OCI-LY3 (cell line): Measurements from ENCODE around the gene ASTN1.

ENCODE experiments used
- H2AFZ ChIP-seq: fragments of 200-600, 300-600 bp; shearing (Covaris generic); 2 replicates; pipeline ENCODE4 v1.6.0; 2014; ENCODE audit warnings: antibody characterized with exemption, low read depth, low read length
- H3K27ac ChIP-seq: fragments of 200-600, 300-600 bp; sonication (generic); 2 replicates; pipeline ENCODE4 v1.5.1; 2014; ENCODE audit warnings: mild to moderate bottlenecking, low read length, moderate library complexity, mixed read lengths
- H3K27me3 ChIP-seq: fragments of 200-600, 300-600 bp; sonication (generic); 2 replicates; pipeline ENCODE4 v1.6.1; 2014; ENCODE audit warnings: low read depth, low read length, mixed read lengths
- H3K36me3 ChIP-seq: fragments of 200-600, 300-600 bp; sonication (generic); replicated peaks from 2 replicates; pipeline ENCODE3; 2014; ENCODE audit warnings: low read depth, low read length, mixed read lengths
- H3K4me1 ChIP-seq: fragments of 300-600, 200-600 bp; sonication (generic); 2 replicates; pipeline ENCODE4 v1.6.1; 2014; ENCODE audit warnings: low read length, mixed read lengths
- H3K4me2 ChIP-seq: fragments of 200-600, 300-600 bp; sonication (generic); 2 replicates; pipeline ENCODE4 v1.6.1; 2014; ENCODE audit warnings: low read length, mixed read lengths
- H3K4me3 ChIP-seq: fragments of 300-600, 200-600 bp; sonication (generic); 2 replicates; pipeline ENCODE4 v1.5.1; 2014; ENCODE audit warnings: antibody characterized with exemption, mild to moderate bottlenecking, low read length, moderate library complexity
- H3K79me2 ChIP-seq: fragments of 300-600, 200-600 bp; shearing (Covaris generic); 2 replicates; pipeline ENCODE4 v1.6.1; 2014; ENCODE audit warnings: mild to moderate bottlenecking, low read length, mixed read lengths
- H3K9ac ChIP-seq: fragments of 300-600, 200-600 bp; shearing (Covaris generic); 2 replicates; pipeline ENCODE4 v1.6.0; 2014; ENCODE audit warnings: mild to moderate bottlenecking, low read length, moderate library complexity
- H3K9me3 ChIP-seq: fragments of 200-600, 300-600 bp; shearing (Covaris generic); 2 replicates; pipeline ENCODE4 v1.6.1; 2014; ENCODE audit warnings: low read length, mixed read lengths; ENCODE audit not compliant: insufficient read depth
- H4K20me1 ChIP-seq: fragments of 200-600, 300-600 bp; sonication (generic); 2 replicates; pipeline ENCODE4 v1.6.1; 2016; ENCODE audit warnings: low read length, mixed read lengths; ENCODE audit not compliant: insufficient read depth
- EZH2phosphoT487 ChIP-seq: fragments of 200-600 bp; shearing (Covaris generic); IDR thresholded peaks from 2 replicates; pipeline ENCODE4 v1.6.1; 2018; ENCODE audit warnings: antibody characterized with exemption, mixed run types, low read depth
- TF ChIP-seq, protein P1 (sequence below): fragments of 200-600, 300-600 bp; sonication (generic); IDR thresholded peaks from 2 replicates; pipeline ENCODE4 v1.5.1; 2014; ENCODE audit warnings: antibody characterized with exemption, low read length, low read depth

ASTN1 gene

DNA sequence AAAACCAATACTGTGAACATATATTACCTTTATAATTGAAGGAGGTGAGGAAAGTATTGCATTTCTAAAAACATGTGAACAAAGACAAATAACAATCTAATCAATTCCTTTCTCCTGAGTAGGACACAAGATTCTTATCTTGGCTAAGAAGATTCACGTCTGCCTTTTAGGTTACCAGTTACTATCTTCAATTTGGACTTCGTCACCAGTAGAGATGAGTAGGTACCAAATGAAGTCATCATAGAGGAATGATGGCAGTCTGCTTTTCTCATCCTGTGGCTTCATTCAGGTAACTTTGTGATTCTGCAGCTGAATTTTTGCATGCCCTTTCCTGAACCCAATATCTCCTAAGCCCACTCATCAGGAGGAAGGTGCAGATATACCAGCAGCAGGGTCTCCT is 32.4 kb downstream of the ASTN1 start:
- Histone ChIP-seq H4K20me1 (peaks cover 3% of the 10 kb centered on the region; the same call in 1 of the 2 replicates), H3K27me3 (peaks cover 23% of the 10 kb centered on the region; the same call in 1 of the 2 replicates), H3K9me3 (no peaks in the 10 kb centered on the region), H3K79me2 (no peaks in the 10 kb centered on the region), H2AFZ (no peak overlapping the region), H3K36me3 (no peaks in the 10 kb centered on the region), H3K4me1 (no peaks in the 10 kb centered on the region), H3K4me2 (no peak overlapping the region), H3K27ac (no peak overlapping the region), H3K9ac (no peak overlapping the region), H3K4me3 (no peak overlapping the region)
- TF ChIP-seq, protein P1, sequence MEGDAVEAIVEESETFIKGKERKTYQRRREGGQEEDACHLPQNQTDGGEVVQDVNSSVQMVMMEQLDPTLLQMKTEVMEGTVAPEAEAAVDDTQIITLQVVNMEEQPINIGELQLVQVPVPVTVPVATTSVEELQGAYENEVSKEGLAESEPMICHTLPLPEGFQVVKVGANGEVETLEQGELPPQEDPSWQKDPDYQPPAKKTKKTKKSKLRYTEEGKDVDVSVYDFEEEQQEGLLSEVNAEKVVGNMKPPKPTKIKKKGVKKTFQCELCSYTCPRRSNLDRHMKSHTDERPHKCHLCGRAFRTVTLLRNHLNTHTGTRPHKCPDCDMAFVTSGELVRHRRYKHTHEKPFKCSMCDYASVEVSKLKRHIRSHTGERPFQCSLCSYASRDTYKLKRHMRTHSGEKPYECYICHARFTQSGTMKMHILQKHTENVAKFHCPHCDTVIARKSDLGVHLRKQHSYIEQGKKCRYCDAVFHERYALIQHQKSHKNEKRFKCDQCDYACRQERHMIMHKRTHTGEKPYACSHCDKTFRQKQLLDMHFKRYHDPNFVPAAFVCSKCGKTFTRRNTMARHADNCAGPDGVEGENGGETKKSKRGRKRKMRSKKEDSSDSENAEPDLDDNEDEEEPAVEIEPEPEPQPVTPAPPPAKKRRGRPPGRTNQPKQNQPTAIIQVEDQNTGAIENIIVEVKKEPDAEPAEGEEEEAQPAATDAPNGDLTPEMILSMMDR: no peak
- TF ChIP-seq EZH2phosphoT487: no peak

DNA sequence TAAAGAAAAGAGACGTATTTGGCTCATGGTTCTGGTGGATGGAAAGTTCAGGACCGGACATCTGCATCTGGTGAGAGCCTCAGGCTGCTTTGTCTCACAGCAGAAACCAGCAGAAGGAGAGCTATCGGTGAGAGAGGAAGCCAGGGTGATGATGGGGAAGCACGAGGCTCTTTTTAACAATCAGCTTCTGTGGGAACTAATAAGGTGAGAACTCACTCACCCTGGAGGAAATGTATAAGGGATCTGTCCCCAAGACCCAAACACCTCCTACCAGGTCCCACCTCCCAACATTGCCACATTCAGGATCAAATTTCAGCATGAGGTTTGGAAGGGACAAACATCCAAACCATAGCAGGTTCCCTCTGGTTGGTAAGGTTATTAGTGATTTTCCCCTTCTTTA is 32.8 kb downstream of the ASTN1 start:
- no peaks in the 10 kb centered on the region for H3K9me3 ChIP-seq
- H3K36me3 ChIP-seq: no peaks in the 10 kb centered on the region
- H2AFZ ChIP-seq: no peak overlapping the region
- H4K20me1 ChIP-seq: peaks cover 3% of the 10 kb centered on the region; the same call in 1 of the 2 replicates
- no peak overlapping the region for H3K27ac ChIP-seq
- H3K4me1 ChIP-seq: no peaks in the 10 kb centered on the region
- H3K27me3 ChIP-seq: peaks cover 23% of the 10 kb centered on the region; the same call in 1 of the 2 replicates
- TF ChIP-seq, protein P1: no peak
- no peak for TF ChIP-seq EZH2phosphoT487
- H3K9ac ChIP-seq: no peak overlapping the region
- no peak overlapping the region for H3K4me3 ChIP-seq
- H3K4me2 ChIP-seq: no peak overlapping the region
- H3K79me2 ChIP-seq: no peaks in the 10 kb centered on the region

DNA sequence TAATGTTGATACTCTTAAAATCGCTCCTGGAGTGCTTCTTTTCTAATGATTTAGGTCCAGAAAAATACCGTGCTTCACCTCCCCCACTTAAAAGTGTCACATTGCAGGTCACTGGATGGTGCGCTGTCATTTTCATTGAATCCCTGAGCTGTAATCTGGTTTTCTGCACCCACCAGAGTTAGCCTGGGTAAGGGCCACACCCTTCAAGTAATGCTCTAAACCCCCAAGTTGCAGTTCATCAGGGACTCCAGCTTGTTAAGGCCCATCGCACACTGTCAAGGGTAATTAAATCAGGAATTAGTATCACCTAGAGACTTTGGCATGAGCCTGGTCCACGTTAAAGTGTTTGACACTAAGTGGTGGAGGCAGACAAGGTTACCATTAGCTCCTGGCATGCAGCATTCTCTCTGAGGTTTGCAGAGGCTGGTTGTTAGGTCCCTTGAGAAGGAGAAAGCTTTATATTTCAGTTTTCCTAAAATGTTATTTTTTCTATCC is 34.0 kb downstream of the ASTN1 start:
- Histone ChIP-seq H3K79me2 (no peaks in the 10 kb centered on the region), H3K9me3 (no peaks in the 10 kb centered on the region), H3K4me2 (no peak overlapping the region), H4K20me1 (peaks cover 3% of the 10 kb centered on the region; the same call in 1 of the 2 replicates), H3K4me1 (no peaks in the 10 kb centered on the region), H3K27me3 (peaks cover 23% of the 10 kb centered on the region; the same call in 1 of the 2 replicates), H3K36me3 (no peaks in the 10 kb centered on the region), H2AFZ (no peak overlapping the region), H3K4me3 (no peak overlapping the region), H3K27ac (no peak overlapping the region), H3K9ac (no peak overlapping the region)
- TF ChIP-seq, protein P1: no peak
- no peak for TF ChIP-seq EZH2phosphoT487

DNA sequence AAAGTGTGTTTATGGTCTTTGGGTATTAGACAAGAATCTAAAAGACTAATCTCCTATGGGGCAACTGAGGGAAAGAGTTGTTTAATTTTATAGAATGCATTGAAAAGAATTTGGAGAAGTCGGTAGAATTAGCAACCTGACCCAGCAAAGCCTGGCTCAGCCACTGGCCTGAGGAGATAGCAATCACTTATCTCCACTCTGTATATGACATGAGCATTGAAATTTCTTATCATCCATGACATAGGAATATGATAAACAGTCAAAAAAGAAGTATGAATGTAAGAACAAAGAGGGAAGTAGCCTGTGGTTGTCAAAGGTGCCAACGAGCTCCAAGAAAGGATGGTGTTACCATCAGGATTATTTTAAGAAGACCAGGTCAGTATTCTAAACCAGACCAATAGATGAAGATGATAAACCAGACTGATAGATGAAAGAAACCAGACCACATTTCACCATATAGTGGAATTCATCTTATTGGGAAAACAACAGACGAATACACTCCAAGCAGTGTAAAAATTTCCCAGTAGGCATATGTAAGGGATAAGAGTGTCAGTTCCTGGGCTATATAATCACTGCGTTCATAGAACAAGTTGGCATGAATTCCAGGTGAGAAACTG is 35.7 kb downstream of the ASTN1 start:
- Histone ChIP-seq H2AFZ (no peak overlapping the region), H3K4me2 (no peak overlapping the region), H3K36me3 (no peaks in the 10 kb centered on the region), H3K27ac (no peak overlapping the region), H3K9me3 (no peaks in the 10 kb centered on the region), H3K4me3 (no peak overlapping the region), H3K79me2 (no peaks in the 10 kb centered on the region), H4K20me1 (peaks cover 3% of the 10 kb centered on the region; the same call in 1 of the 2 replicates), H3K27me3 (peaks cover 17% of the 10 kb centered on the region; the same call in 1 of the 2 replicates), H3K9ac (no peak overlapping the region), H3K4me1 (no peaks in the 10 kb centered on the region)
- TF ChIP-seq, protein P1: no peak
- no peak for TF ChIP-seq EZH2phosphoT487
